ENCODE data around the gene TPGS2.

DNA sequence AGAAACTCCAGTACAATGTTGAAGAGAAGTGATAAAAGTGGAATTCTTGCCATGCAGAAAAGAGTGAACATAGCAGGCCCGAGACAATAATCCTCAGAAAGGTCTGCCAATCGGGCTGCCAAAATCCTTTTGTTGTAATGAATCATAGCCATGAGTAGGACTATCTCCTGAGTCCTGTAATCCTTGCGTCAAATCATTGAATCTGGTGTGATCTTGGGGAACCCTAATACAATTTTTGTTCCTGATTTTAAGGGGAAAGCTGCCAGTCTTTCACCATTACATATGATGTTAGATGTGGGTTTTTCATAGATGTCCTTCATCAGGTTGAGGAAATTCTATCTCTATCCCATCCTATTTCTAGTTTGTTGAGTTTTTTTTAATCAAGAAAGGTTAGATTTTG lies 2.2 kb downstream of the TPGS2 start:
- no peak for TF ChIP-seq POLR2AphosphoS5 (IDR thresholded peaks at IDR 0.05; ENCODE audit: low read depth, low read length)
- no peak for TF ChIP-seq EZH2 (IDR thresholded peaks at IDR 0.05; ENCODE audit: low read depth, low read length, severe bottlenecking)
- no peak for TF ChIP-seq CTBP2 (IDR thresholded peaks at IDR 0.05; ENCODE audit: borderline replicate concordance, insufficient read depth, insufficient read length, low read length)

Data from H1 (cell line).